HepG2 (cell line): ENCODE results near the gene NT5C3B. TPM values are rescaled to one million over a fixed set of nuclear protein-coding genes. Genes with fewer than 3 reads are reported as not detected.
A peak's percentile ranks its signal among the peaks of the same experiment; 100 is the strongest.

Experiments used
- FLYWCH1 ChIP-seq: sonication (generic); formaldehyde crosslinking; IDR thresholded peaks from 2 replicates; pipeline ENCODE4 v1.8.1; 2023; ENCODE audit warnings: mild to moderate bottlenecking, missing genetic modification reagents
- FOSL1 ChIP-seq: sonication (generic); formaldehyde crosslinking; IDR thresholded peaks from 2 replicates; pipeline ENCODE4 v1.9.0; 2021; ENCODE audit warnings: missing genetic modification reagents, borderline replicate concordance
- HMGA1 ChIP-seq: sonication (generic); formaldehyde crosslinking; conservative IDR thresholded peaks from 2 replicates; pipeline ENCODE4 v1.4.0; 2020; ENCODE audit warnings: missing genetic modification reagents
- HNRNPH1 ChIP-seq: fragments of 200-400 bp; formaldehyde crosslinking; optimal IDR thresholded peaks from 2 replicates; pipeline ENCODE3; 2017; ENCODE audit warnings: mild to moderate bottlenecking, low read depth, low read length
- MIER2 ChIP-seq: IDR thresholded peaks from 2 replicates; pipeline ENCODE4 v1.6.1; 2016; ENCODE audit warnings: missing biosample characterization, missing genetic modification reagents
- MTF2 ChIP-seq: sonication (generic); formaldehyde crosslinking; IDR thresholded peaks from 2 replicates; pipeline ENCODE4 v1.5.0; 2020; ENCODE audit warnings: missing genetic modification reagents, borderline replicate concordance
- NCOR1 ChIP-seq: fragments of 200-600 bp; sonication (generic); IDR thresholded peaks from 2 replicates; pipeline ENCODE4 v1.7.0; 2017; ENCODE audit warnings: antibody characterized with exemption, low read length, borderline replicate concordance
- REPIN1 ChIP-seq: sonication (generic); formaldehyde crosslinking; IDR thresholded peaks from 2 replicates; pipeline ENCODE4 v1.8.0; 2022; ENCODE audit warnings: missing genetic modification reagents, low read depth, mild to moderate bottlenecking, borderline replicate concordance
- SALL1 ChIP-seq: sonication (generic); formaldehyde crosslinking; IDR thresholded peaks from 2 replicates; pipeline ENCODE4 v1.8.0; 2022; ENCODE audit warnings: mild to moderate bottlenecking, missing genetic modification reagents
- U2AF2 ChIP-seq: fragments of 200-400 bp; formaldehyde crosslinking; IDR thresholded peaks from 2 replicates; pipeline ENCODE4 v1.6.1; 2017; ENCODE audit warnings: low read depth, mild to moderate bottlenecking, low read length
- ZC3H13 ChIP-seq: sonication (generic); formaldehyde crosslinking; IDR thresholded peaks from 2 replicates; pipeline ENCODE4 v1.8.1; 2023; ENCODE audit warnings: mild to moderate bottlenecking, missing genetic modification reagents, moderate library complexity
- ZEB1 ChIP-seq: IDR thresholded peaks from 2 replicates; pipeline ENCODE4 v1.6.1; 2012; ENCODE audit warnings: mild to moderate bottlenecking, low read depth, inconsistent platforms; ENCODE audit not compliant: insufficient replicate concordance
- ZNF138 ChIP-seq: sonication (generic); formaldehyde crosslinking; IDR thresholded peaks from 2 replicates; pipeline ENCODE4 v1.5.0; 2020; ENCODE audit warnings: mild to moderate bottlenecking, low read depth, missing genetic modification reagents
- ZNF34 ChIP-seq: sonication (generic); formaldehyde crosslinking; IDR thresholded peaks from 2 replicates; pipeline ENCODE4 v1.4.0; 2020; ENCODE audit warnings: mild to moderate bottlenecking, missing genetic modification reagents, borderline replicate concordance
- ZNF766 ChIP-seq: sonication (generic); formaldehyde crosslinking; IDR thresholded peaks from 2 replicates; pipeline ENCODE4 v1.5.0; 2020; ENCODE audit warnings: missing genetic modification reagents, borderline replicate concordance
- polyA plus RNA-seq, 8 experiments: library from polyadenylated mRNA; depleted of rRNA in 3 of 8; stranded (reverse) in 7 of 8; unstranded in 1 of 8; fragments of >200 nt; fragmentation: Illumina TruSeq in 4 of 8; extraction: Trizol in 4 of 8; gene quantifications; 2 replicates each; pipeline versions ENCODE4 v1.2.1 to v1.2.3, GENCODE V29; 2011 to 2016; ENCODE audit warnings: low read depth in 4 of 8, missing spikeins in 1 of 8, mixed read lengths in 1 of 8; ENCODE audit not compliant: insufficient read depth in 1 of 8
- total RNA-seq, 5 experiments: library from RNA; depleted of rRNA; stranded (reverse); fragments of >200 nt; fragmentation: Illumina TruSeq; extraction: Trizol; gene quantifications; 2 replicates each; pipeline ENCODE4 v1.2.3, GENCODE V29; 2016; ENCODE audit warnings: low read depth in 1 of 5
- TF ChIP-seq, protein P1 (sequence below): sonication (generic); formaldehyde crosslinking; IDR thresholded peaks from 2 replicates; pipeline ENCODE4 v1.4.0; 2020; ENCODE audit warnings: missing genetic modification reagents
- TF ChIP-seq, protein P2 (sequence below): sonication (generic); formaldehyde crosslinking; IDR thresholded peaks from 2 replicates; pipeline ENCODE4 v1.4.0; 2020; ENCODE audit warnings: missing genetic modification reagents
- TF ChIP-seq, protein P3 (sequence below): IDR thresholded peaks from 2 replicates; pipeline ENCODE4 v1.6.1; 2016
- TF ChIP-seq, protein P4 (sequence below): sonication (generic); formaldehyde crosslinking; conservative IDR thresholded peaks from 2 replicates; pipeline ENCODE4 v1.4.0; 2020; ENCODE audit warnings: missing genetic modification reagents
- TF ChIP-seq, protein P5 (sequence below): sonication (generic); formaldehyde crosslinking; IDR thresholded peaks from 2 replicates; pipeline ENCODE4 v1.9.0; 2021; ENCODE audit warnings: missing genetic modification reagents, borderline replicate concordance

The NT5C3B gene
- total and polyA plus RNA-seq, 2 of the 13 experiments (the other 11 are each of a cell fraction or from before 2014, with no cell fraction given): 104 to 126 TPM

DNA sequence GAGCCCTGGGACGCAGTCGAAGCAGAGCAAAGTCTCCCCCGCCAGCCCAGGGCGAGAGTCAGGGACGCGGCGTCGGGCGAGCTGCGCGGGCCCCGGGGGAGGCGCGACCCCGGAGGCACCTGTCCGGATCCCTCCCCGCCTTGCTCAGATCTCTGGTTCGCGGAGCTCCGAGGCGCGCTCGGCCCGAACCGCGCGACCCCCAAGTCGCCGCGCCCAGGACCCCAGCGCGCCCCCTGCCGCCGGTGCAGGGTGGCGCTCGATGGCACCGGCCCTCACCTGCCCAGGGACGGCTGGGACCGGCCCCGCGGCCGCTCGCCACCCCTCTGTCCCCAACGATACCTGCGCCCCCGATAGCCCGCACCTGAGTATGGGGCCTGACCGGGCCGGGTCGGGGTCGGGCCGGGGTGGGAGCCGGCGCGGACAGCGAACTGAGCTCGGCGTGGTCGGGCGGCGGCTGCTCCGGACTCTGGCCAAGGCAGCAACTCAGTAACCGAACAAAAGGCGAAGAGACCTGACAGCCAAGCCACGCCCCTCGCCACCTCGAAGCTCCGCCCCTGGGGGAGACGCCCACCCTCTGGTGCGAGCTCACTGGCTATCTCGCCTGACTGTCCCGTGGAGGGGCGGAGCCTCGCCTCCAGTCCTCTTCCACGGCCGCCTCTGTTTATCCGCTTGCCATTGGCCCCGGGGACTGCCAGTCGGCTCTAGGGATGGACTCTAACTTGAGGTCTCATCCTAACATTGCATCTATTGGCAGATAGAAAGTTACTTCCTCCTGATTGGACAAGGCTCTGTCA, 49.6 kb downstream of the NT5C3B start, which contains the start of gene JUP (continued):
- TF ChIP-seq, protein P1, sequence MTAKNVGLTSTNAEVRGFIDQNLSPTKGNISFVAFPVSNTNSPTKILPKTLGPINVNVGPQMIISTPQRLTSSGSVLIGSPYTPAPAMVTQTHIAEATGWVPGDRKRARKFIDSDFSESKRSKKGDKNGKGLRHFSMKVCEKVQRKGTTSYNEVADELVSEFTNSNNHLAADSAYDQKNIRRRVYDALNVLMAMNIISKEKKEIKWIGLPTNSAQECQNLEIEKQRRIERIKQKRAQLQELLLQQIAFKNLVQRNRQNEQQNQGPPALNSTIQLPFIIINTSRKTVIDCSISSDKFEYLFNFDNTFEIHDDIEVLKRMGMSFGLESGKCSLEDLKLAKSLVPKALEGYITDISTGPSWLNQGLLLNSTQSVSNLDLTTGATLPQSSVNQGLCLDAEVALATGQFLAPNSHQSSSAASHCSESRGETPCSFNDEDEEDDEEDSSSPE (CRISPR knock-in tag): peak; percentile 39; the same call in 1 of the 2 replicates
- TF ChIP-seq HNRNPH1: no peak
- TF ChIP-seq, protein P2, sequence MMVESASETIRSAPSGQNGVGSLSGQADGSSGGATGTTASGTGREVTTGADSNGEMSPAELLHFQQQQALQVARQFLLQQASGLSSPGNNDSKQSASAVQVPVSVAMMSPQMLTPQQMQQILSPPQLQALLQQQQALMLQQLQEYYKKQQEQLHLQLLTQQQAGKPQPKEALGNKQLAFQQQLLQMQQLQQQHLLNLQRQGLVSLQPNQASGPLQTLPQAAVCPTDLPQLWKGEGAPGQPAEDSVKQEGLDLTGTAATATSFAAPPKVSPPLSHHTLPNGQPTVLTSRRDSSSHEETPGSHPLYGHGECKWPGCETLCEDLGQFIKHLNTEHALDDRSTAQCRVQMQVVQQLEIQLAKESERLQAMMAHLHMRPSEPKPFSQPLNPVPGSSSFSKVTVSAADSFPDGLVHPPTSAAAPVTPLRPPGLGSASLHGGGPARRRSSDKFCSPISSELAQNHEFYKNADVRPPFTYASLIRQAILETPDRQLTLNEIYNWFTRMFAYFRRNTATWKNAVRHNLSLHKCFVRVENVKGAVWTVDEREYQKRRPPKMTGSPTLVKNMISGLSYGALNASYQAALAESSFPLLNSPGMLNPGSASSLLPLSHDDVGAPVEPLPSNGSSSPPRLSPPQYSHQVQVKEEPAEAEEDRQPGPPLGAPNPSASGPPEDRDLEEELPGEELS: no peak; the same call in 1 of the 2 replicates
- peak; percentile 66 for TF ChIP-seq SALL1 (CRISPR knock-in tag)
- TF ChIP-seq, protein P3, sequence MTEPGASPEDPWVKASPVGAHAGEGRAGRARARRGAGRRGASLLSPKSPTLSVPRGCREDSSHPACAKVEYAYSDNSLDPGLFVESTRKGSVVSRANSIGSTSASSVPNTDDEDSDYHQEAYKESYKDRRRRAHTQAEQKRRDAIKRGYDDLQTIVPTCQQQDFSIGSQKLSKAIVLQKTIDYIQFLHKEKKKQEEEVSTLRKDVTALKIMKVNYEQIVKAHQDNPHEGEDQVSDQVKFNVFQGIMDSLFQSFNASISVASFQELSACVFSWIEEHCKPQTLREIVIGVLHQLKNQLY: no peak
- peak; percentile 75; the same call in 1 of the 2 replicates for TF ChIP-seq REPIN1 (CRISPR knock-in tag)
- TF ChIP-seq MTF2: no peak
- TF ChIP-seq HMGA1 (CRISPR knock-in tag): no peak
- peak; percentile 89 for TF ChIP-seq ZNF766 (CRISPR knock-in tag)
- TF ChIP-seq FLYWCH1 (CRISPR knock-in tag): no peak
- TF ChIP-seq ZEB1: peak; percentile 61
- TF ChIP-seq ZNF34: no peak
- TF ChIP-seq, protein P4, sequence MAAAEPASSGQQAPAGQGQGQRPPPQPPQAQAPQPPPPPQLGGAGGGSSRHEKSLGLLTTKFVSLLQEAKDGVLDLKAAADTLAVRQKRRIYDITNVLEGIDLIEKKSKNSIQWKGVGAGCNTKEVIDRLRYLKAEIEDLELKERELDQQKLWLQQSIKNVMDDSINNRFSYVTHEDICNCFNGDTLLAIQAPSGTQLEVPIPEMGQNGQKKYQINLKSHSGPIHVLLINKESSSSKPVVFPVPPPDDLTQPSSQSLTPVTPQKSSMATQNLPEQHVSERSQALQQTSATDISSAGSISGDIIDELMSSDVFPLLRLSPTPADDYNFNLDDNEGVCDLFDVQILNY: no peak
- no peak for TF ChIP-seq ZNF138 (CRISPR knock-in tag)
- TF ChIP-seq MIER2 (CRISPR knock-in tag): no peak
- TF ChIP-seq, protein P5, sequence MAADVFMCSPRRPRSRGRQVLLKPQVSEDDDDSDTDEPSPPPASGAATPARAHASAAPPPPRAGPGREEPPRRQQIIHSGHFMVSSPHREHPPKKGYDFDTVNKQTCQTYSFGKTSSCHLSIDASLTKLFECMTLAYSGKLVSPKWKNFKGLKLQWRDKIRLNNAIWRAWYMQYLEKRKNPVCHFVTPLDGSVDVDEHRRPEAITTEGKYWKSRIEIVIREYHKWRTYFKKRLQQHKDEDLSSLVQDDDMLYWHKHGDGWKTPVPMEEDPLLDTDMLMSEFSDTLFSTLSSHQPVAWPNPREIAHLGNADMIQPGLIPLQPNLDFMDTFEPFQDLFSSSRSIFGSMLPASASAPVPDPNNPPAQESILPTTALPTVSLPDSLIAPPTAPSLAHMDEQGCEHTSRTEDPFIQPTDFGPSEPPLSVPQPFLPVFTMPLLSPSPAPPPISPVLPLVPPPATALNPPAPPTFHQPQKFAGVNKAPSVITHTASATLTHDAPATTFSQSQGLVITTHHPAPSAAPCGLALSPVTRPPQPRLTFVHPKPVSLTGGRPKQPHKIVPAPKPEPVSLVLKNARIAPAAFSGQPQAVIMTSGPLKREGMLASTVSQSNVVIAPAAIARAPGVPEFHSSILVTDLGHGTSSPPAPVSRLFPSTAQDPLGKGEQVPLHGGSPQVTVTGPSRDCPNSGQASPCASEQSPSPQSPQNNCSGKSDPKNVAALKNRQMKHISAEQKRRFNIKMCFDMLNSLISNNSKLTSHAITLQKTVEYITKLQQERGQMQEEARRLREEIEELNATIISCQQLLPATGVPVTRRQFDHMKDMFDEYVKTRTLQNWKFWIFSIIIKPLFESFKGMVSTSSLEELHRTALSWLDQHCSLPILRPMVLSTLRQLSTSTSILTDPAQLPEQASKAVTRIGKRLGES (CRISPR knock-in tag): no peak
- no peak for TF ChIP-seq U2AF2
- TF ChIP-seq ZC3H13 (CRISPR knock-in tag): no peak
- TF ChIP-seq FOSL1: no peak
- no peak for TF ChIP-seq NCOR1
